Stimulated activated CD8-positive, alpha-beta memory T cell treated with anti-CD3 and anti-CD28 coated beads, Interleukin-12 subunit alpha, Interleukin-12 subunit beta, amount 100 ng/mL, for 1 hour (primary cell): Measurements from ENCODE around the gene MBD5.

Experiments
- DNase-seq: peaks from one replicate; pipeline ENCODE4 v3.0.0-alpha.2; 2020; ENCODE audit warnings: low read depth

MBD5 gene

GRCh38 chr2:148305476-148305875 lies 284.6 kb downstream of the MBD5 start:
- DNase-seq, result no peak

DNA sequence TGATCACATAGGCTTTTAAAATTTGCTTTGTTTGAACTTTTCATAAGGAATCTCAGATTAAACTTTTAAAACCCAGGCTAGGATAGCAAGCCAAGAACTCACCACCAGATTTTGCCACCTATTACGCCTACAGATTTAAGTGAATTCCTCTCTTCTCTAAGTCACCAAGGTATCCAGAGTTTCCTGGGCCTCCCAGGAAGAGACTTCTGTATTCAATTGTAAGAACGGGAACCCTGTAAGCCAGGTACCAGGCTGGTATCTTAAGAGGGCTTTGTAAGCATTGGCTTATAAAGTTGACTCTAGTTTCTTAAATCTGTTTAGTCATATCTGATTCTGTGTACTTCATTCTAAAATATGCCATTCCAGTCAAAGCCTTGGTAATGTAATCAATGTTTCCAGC lies 285.1 kb downstream of the MBD5 start:
- no peak for DNase-seq

DNA sequence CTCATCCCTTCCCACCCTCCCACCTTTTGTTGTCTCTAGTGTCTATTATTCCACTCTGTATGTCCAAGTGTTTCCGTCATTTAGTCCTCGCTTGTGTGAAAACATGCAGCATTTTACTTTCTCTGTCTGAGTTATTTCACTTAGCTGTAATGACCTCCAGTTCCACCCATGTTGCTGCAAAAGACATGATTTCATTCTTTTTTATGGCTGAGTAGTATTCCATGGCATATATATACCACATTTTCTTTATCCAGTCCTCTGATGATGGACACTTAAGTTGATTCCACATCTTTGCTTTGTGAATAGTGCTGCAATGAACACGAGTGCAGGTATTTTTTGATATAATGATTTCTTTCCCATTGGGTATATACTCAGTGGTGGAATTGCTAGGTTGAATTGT lies 296.7 kb downstream of the MBD5 start:
- no peak for DNase-seq

- DNase-seq, result no peak
Observed at GRCh38 chr2:148338541-148338940, 317.6 kb downstream of the MBD5 start.

- DNase-seq, result no peak
Observed at GRCh38 chr2:148342086-148342485, 321.2 kb downstream of the MBD5 start.

DNA sequence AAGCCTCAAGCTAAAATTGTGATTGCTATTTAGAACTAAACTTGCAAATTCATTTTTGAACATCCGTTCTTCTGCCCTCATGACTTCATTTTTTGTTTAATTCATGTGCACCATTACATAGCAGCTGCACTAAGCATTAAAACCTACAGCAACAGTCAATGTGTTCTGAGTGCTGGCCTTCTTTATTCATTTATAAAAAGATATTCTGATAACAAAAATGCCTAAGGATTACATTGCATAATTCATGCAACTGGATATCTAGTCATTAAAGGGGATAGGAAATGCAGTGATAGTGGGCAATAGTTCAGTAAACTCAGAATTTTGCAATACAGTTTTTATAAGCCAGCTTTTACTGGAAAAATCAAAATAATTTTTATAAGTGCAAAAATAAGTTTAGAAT lies 329.3 kb downstream of the MBD5 start:
- no peak for DNase-seq

DNA sequence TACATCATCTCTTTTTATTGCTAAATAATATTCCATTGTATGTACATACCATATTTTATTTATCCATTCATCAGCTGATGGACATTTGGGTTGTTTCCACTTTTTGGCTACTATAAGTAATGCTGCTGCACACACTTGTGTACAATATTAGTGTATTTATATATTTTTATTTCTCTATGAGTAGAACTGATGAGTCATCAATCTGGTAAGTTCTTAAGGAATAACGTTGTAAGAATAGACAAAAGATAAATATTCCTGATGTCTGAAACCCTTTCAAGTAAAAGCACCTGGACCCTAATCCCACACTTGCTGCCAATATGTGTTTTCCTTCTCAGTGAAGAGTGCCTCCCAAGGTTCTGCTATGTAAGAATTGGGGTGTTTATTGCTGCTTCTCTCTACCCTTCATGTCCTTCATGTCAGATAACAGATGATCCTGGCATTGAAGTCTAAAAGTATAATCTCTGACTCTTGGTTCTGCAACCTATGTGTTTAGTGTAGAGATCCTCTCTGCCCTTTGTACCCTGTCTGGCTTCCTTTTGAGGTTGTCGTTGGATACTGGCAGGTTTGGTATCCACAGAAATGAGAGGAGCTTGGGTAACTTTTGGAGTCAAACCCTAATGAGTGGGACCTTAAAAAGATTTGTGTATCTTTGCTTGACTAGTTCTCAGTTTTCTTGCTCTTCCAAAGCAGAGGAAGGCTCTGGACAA lies 330.7 kb downstream of the MBD5 start:
- no peak for DNase-seq

DNA sequence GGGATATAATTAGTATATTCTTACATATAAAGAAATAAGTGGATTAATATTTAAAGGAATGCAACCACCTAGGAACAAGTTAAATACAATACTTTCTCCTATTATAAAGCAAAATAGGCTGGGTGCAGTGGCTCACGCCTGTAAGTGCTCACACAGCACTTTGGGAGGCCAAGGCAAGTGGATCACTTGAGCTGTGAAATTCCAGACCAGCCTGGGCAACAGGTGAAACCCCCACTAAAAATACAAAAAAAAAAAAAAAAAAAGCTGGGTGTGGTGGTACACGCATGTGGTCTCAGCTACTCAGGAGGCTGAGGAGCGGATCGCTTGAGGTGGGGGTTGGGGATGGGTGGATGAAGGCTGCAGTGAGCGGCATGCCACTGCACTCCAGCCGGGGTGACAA lies 337.5 kb downstream of the MBD5 start:
- no peak for DNase-seq

- DNase-seq, result no peak
Observed at GRCh38 chr2:148360662-148361061, 339.8 kb downstream of the MBD5 start.

GRCh38 chr2:148362144-148362796 lies 341.4 kb downstream of the MBD5 start:
- DNase-seq, result no peak

DNA sequence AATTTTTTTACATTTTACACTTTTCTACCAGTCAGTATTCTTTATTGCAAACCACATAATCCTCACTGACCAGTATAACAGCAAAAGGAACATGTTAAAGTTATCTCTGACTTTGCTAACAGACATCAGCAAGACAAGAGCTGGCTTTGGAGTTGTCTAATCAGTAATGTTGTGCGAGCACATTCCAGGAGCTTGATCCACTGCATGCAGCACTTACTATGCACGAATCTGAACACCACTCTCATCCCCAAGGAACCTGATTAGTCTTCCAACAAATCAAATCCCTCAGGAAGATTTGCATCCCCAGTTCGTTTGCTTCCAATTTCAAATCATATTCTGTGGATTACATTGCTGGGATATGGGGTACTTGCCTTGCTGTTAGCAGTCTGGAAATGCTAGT lies 354.3 kb downstream of the MBD5 start:
- no peak for DNase-seq

- DNase-seq, result no peak
Observed at GRCh38 chr2:148391324-148391723, 370.4 kb downstream of the MBD5 start.

DNA sequence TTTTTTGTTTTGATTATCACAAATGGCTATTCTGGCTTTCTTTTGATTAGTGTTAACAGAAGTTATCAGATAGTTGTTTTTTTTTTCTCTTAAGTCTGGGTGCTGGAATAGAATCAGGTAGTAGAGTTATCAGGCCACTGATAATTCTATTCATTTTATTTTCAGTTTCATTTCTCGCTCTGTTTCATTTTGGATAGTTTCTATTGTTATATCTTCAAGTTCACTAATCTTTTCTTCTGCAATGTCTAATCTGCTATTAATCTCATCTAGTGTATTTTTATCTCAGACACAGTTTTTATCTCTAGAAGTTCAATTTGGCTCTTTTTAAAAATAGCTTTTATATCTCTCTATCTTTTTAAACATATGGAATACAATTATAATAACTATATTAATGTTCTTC lies 381.9 kb downstream of the MBD5 start:
- DNase-seq, result no peak

DNA sequence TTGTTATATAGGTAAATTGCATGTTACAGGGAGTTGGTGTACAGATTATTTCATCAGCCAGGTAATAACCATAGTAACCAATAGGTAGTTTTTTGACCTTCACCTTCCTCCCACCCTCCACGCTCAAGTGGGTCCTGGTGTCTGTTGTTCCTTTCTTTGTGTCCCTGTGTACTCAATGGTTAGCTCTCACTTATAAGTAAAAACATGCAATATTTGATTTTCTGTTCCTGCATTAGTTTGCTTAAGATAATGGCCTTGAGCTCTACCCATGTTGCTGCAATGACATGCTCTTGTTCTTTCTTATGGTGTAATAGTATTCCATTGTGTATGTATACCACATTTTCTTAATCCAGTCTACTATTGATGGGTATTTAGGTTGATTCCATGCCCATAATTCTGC lies 390.0 kb downstream of the MBD5 start:
- DNase-seq, result no peak

- no peak for DNase-seq
Observed at GRCh38 chr2:148416248-148416647, 395.4 kb downstream of the MBD5 start.

- no peak for DNase-seq
Observed at GRCh38 chr2:148430101-148430500, 409.2 kb downstream of the MBD5 start.

DNA sequence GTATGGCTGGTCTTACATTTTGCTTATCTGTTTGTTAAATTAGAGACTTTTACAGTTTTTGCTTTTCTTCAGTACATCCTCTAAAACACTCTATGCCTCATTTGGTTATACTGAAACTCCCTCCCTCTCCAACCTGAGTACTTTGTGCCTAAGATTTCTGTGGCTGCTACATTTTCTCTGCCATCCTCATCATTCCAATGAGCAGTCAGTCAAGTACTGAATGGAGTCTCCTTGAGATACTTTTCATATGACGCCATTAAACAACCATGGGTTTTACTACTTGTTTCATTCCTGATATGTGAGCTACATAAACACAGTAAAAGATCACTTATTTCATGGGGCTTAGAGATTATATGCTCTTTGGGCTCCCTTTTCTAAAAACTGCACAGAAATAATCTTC lies 427.0 kb downstream of the MBD5 start:
- no peak for DNase-seq

- DNase-seq, result no peak
Observed at GRCh38 chr2:148450531-148450930, 429.6 kb downstream of the MBD5 start.

- DNase-seq, result no peak
Observed at GRCh38 chr2:148451046-148451445, 430.2 kb downstream of the MBD5 start.

DNA sequence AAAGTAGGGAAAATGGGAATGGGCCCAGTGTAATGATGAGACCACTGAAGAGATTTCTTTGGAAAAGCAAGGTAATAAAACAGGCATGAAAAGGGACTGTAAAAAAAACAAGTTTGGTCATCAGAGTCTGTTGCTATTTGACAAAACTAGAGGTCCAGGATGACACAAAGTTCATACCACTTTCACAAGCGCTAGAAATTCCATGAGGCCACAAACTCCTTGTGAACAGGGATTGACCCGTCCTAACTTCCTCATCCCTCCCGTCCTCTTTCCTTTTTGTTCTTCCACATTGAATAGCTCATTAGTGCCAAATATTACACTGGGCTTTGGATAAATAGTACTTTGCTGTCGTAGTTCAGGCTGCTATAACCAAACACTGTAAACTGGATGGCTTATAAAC lies 434.9 kb downstream of the MBD5 start:
- DNase-seq, result no peak

DNA sequence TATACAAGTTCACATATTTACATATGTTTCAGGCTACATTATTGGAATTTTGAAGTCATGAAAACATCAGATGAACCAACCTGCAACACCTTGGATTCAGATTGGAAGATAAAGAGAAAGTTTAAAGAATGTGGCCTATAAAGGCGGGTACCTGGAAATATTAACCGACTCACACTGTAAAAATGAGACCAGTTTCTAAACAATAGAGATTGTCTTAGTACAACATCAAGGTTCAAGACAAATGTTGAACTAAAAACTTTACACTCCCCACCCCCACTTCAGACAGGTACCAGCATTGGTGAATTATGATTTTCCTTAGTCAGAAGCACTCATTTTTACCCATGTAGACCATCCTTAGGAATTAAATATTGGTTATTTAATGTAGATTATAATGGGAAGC lies 437.3 kb downstream of the MBD5 start:
- no peak for DNase-seq

GRCh38 chr2:148459377-148459778 lies 438.5 kb downstream of the MBD5 start:
- no peak for DNase-seq

- DNase-seq, result no peak
Observed at GRCh38 chr2:148461876-148462275, 441.0 kb downstream of the MBD5 start.

- no peak for DNase-seq
Observed at GRCh38 chr2:148475626-148476025, 454.7 kb downstream of the MBD5 start.
